Measurements from ENCODE around the gene STT3A.

Gene STT3A

DNA sequence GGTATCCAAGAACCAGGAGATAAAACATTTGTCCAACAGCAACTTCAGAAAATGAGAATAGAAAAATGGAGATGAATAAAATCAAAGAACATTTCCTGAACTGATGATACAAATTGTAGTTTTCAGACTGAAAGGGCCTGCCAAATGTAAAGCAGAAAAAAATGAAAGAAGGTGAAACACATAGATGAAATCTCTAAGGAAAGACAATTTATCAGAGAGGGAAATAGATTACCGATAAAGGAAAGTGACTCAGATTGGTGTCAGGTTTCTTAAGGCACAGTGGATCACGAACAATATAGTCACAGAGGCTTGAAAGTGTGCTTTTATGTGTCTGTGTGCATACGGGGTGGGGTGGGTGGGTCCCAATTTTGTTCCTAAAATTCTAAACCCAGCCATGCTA is 4.1 kb upstream of the STT3A start:
- TF ChIP-seq, protein P1, sequence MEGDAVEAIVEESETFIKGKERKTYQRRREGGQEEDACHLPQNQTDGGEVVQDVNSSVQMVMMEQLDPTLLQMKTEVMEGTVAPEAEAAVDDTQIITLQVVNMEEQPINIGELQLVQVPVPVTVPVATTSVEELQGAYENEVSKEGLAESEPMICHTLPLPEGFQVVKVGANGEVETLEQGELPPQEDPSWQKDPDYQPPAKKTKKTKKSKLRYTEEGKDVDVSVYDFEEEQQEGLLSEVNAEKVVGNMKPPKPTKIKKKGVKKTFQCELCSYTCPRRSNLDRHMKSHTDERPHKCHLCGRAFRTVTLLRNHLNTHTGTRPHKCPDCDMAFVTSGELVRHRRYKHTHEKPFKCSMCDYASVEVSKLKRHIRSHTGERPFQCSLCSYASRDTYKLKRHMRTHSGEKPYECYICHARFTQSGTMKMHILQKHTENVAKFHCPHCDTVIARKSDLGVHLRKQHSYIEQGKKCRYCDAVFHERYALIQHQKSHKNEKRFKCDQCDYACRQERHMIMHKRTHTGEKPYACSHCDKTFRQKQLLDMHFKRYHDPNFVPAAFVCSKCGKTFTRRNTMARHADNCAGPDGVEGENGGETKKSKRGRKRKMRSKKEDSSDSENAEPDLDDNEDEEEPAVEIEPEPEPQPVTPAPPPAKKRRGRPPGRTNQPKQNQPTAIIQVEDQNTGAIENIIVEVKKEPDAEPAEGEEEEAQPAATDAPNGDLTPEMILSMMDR (IDR thresholded peaks at IDR 0.05), result no peak
- H3K4me3 Mint-ChIP-seq, result no peak overlapping the region
- peaks cover 11% of the 10 kb centered on the region for H3K9me3 Mint-ChIP-seq
- no peak overlapping the region for H3K27ac Mint-ChIP-seq
- peaks cover 20% of the 10 kb centered on the region for H3K36me3 Mint-ChIP-seq (ENCODE audit: low read depth)
- H3K27me3 Mint-ChIP-seq (ENCODE audit: low read depth, poor library complexity), result no peaks in the 10 kb centered on the region
- H3K4me1 Mint-ChIP-seq, result peaks cover 24% of the 10 kb centered on the region
- DNase-seq, result no peak

DNA sequence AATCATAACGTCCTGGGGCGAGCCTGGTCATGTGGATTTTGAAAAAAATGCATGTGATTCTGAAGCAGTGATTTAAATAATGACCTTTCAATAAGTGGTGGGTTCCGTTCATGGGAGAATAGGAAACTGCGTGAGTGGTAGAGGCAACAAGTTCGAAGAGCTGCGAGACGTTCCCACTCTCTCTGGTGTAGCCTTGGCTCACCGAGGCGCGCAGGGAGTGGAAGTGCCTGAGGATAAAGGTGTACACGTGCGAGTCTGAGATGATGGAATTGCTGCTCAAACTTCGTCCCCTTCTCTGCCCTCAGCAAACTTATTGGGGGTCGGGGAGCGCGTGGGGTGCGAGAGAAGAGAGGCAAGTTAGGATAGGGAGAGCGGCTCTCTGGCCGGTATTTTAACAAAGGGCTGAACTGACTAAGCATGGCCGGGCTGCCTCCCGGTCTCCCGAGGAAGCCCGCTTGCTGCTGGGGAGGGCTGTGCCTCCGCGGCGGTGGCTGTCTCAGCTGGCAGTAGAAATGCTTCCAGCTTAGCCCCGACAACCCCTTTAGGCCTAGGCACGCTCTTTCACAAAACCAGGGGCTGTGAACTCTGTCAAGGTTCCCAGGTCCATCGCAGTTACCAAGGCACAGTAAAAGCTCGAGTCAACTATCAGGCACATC is 875 bp upstream of the STT3A start:
- DNase-seq, result peak; percentile 55
- peaks cover 45% of the 10 kb centered on the region for H3K4me1 Mint-ChIP-seq
- H3K9me3 Mint-ChIP-seq, result peaks cover 11% of the 10 kb centered on the region
- no peaks in the 10 kb centered on the region for H3K27me3 Mint-ChIP-seq (ENCODE audit: low read depth, poor library complexity)
- peak overlapping the region; percentile 99 for H3K4me3 Mint-ChIP-seq
- TF ChIP-seq, protein P1 (IDR thresholded peaks at IDR 0.05), result no peak
- H3K27ac Mint-ChIP-seq, result peak overlapping the region; percentile 98
- H3K36me3 Mint-ChIP-seq (ENCODE audit: low read depth), result peaks cover 18% of the 10 kb centered on the region

DNA sequence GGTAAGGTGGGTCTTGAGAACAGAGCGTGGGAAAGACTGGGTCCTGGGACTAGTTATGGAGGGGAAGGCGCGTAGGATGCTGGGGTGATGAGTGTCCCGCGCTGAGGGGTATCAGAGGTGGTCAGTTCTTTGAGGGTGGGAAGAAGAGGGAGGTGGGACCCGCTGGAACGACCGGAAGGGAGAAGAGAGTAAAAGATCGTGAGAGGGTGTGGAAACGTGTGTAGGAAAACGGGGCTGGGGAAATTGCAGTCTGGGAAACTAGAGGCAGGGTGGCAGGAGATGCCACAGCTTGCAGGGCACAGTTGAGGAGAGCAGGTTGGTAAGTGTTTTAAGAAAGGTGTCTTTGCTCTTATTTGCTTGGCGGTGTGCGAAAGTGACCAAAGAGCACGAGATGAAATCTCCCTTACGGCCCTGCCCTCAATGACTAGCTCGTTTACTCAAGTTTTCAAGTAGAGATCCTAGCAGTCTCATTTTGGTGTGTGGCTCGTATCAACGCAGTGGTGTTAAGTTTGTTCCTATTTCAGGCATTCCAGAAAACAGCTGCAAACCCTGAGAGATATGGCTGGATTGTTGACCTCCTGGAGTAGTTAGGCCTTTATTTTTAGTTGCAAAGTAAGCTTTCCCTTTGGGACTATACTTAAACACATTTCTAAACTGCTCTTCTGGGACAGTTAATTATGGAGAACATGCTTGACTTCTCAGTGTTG is 615 bp downstream of the STT3A start:
- TF ChIP-seq, protein P1 (IDR thresholded peaks at IDR 0.05), result no peak
- Mint-ChIP-seq H3K4me3 (peak overlapping the region; percentile 99), H3K36me3 (ENCODE audit: low read depth) (peaks cover 32% of the 10 kb centered on the region), H3K4me1 (peaks cover 42% of the 10 kb centered on the region), H3K9me3 (peaks cover 9% of the 10 kb centered on the region), H3K27me3 (ENCODE audit: low read depth, poor library complexity) (no peaks in the 10 kb centered on the region), H3K27ac (peak overlapping the region; percentile 98)
- DNase-seq, result no peak

DNA sequence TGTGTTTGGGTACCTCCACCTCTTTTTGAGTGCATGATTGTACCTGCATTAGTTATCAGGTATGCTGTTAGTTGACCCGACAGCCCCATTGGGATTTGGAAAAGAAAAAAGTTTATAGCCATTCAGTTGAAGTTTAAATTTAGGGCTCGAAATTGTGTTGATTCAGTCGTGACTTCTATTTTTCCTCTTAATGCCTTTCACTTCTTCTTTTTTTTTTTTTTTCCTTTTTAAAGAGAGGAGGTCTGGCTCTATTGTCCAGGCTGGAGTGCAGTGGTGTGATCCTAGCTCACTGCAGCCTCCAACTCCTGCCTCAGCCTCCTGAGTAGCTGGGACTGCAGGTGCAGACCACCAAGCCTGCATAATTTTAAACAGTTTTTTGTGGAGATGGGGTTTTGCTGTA is 2.3 kb downstream of the STT3A start:
- DNase-seq, result no peak
- Mint-ChIP-seq H3K9me3 (peaks cover 5% of the 10 kb centered on the region), H3K4me3 (no peak overlapping the region), H3K36me3 (ENCODE audit: low read depth) (peaks cover 46% of the 10 kb centered on the region), H3K27me3 (ENCODE audit: low read depth, poor library complexity) (no peaks in the 10 kb centered on the region), H3K27ac (no peak overlapping the region), H3K4me1 (peaks cover 39% of the 10 kb centered on the region)
- TF ChIP-seq, protein P1 (IDR thresholded peaks at IDR 0.05), result no peak

DNA sequence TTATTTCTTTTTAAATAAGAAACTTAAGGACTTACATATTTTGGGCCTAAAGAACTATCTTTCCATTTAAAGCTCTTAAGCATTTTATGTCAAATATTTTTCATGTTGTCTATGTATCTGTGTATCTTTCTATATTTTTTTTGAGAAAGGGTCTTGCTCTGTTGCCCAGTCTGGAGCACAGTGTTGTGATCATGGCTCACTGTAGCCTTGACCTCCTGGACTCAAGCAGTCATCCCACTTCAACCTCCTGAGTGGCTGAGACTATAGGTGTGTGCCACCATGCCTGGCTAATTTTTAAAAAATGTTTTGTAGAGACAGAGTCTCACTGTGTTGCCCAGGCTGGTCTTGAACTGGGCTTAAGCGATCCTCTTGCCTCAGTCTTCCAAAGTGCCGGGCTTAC is 8.0 kb downstream of the STT3A start:
- H3K4me1 Mint-ChIP-seq, result peaks cover 1% of the 10 kb centered on the region
- no peak overlapping the region for H3K4me3 Mint-ChIP-seq
- H3K36me3 Mint-ChIP-seq (ENCODE audit: low read depth), result peaks cover 77% of the 10 kb centered on the region
- TF ChIP-seq, protein P1 (IDR thresholded peaks at IDR 0.05), result no peak
- no peak overlapping the region for H3K27ac Mint-ChIP-seq
- H3K9me3 Mint-ChIP-seq, result no peaks in the 10 kb centered on the region
- H3K27me3 Mint-ChIP-seq (ENCODE audit: low read depth, poor library complexity), result no peaks in the 10 kb centered on the region
- no peak for DNase-seq

DNA sequence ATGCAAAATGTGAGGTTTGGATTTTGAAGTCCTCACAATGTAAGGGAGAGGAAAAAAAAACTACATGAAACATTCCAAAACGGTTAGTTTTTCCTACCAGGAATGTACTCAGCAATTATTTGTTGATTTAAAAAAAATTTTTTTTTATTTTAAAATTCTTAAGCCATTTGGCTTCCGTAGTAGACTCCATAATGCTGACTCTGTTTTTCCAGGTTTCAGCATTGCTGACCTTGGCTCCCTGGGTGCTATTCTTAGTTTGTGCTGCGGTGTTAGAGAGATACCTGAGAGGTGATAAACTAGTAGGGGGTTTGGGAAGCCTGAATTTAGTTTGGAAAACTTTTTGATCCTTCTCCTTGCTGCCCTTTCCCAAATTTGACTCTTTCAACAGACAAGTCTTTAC is 10.6 kb downstream of the STT3A start:
- Mint-ChIP-seq H3K4me1 (no peaks in the 10 kb centered on the region), H3K27ac (no peak overlapping the region), H3K4me3 (no peak overlapping the region), H3K27me3 (ENCODE audit: low read depth, poor library complexity) (peaks cover 4% of the 10 kb centered on the region), H3K9me3 (no peaks in the 10 kb centered on the region), H3K36me3 (ENCODE audit: low read depth) (peaks cover 70% of the 10 kb centered on the region)
- TF ChIP-seq, protein P1 (IDR thresholded peaks at IDR 0.05), result no peak
- DNase-seq, result no peak
